HS-5 (cell line): Measurements from ENCODE around the gene STYXL1.

ENCODE experiments used
- DNase-seq: peaks from one replicate; pipeline ENCODE4 v3.0.0-alpha.2; 2012; ENCODE audit warnings: low read depth

The STYXL1 gene

GRCh38 chr7:75955331-75955955 is 92.4 kb downstream of the STYXL1 start:
- no peak for DNase-seq

GRCh38 chr7:75953931-75954330 is 93.9 kb downstream of the STYXL1 start:
- DNase-seq = no peak

GRCh38 chr7:75953431-75953830 is 94.4 kb downstream of the STYXL1 start:
- DNase-seq = no peak

GRCh38 chr7:75951506-75951905 is 96.3 kb downstream of the STYXL1 start:
- DNase-seq = no peak

- no peak for DNase-seq
Measured at GRCh38 chr7:75950111-75950681, 97.6 kb downstream of the STYXL1 start.

- no peak for DNase-seq
Measured at GRCh38 chr7:75948179-75948578, 99.6 kb downstream of the STYXL1 start.
